GM18519 (cell line): ENCODE measurements around the gene NR2C2.
"Not testable (repeated sequence)": the region's sequence is repeated elsewhere in the genome, so short reads cannot be mapped to it uniquely, and the experiment has no call there.

ENCODE experiments used
- ATAC-seq: cut with Tn5 transposase; IDR thresholded peaks from one replicate; pipeline ENCODE4 v1.9.1; 2021; ENCODE audit warnings: mild to moderate bottlenecking, moderate library complexity; ENCODE audit not compliant: unreplicated experiment, low FRiP score

NR2C2 gene

GRCh38 chr3:14957153-14957552, 9.8 kb downstream of the NR2C2 start:
- ATAC-seq, result no peak

- ATAC-seq, result no peak
These were observed 10.5 kb downstream of the NR2C2 start for GRCh38 chr3:14957925-14958324.

- ATAC-seq, result no peak
These were observed 12.1 kb downstream of the NR2C2 start for GRCh38 chr3:14959359-14959943.

- no peak for ATAC-seq
These were observed 15.4 kb downstream of the NR2C2 start for GRCh38 chr3:14962762-14963161.

DNA sequence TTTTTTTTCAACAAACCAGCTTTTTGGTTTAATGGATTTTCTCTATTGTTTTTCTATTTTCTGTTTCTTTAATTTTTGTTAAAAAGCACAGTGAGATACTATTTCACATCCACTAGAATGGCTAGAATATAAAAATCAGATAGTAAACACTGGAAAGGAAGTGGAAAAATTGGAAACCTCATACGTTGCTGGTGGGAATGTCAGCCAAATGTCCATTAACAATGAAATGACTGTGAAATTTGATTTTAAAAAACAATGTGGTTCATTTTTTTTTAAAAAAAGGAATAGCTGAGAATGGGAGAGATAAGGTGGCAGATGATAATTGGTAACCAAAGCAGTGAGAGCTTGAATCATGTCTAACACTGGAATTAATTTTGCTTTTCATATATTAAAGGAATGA, 19.9 kb downstream of the NR2C2 start:
- no peak for ATAC-seq

DNA sequence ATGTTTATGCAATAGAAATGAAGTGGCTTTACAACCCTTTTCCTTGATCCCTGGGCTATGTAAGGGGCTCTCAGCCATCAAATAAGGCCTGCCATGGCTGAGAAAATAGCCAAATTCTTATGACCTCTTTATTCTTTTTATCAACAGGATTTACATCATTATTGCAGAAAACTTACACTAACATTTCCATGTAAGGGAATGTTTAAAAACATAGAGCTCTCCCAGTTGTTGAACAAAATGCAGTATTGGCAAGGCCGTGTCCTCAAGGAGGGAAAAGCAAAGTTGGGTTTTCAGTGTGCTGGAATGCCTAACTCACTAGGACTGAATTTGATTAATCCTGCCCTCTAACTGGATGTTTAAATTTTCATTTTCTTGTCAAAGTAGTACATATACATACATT, 22.3 kb downstream of the NR2C2 start:
- ATAC-seq, result no peak

DNA sequence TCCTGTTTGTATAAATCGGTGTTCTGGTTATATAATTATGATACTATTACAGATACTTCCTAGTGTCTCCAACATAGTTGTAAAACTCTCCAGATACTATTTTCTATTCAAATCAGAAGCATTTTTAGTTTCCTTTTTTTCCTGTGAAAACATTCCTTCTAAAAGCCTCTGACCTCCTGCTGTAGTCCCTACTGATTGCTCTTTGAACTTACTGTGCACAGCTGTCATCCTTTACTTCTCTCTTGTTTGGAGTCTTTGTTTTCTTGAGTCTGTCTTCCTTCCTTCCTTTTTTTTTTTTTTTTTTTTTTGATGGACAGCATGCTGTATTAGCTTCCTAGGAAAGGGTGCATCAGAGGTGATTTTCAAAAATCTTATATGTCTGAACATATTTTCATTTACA, 28.9 kb downstream of the NR2C2 start:
- ATAC-seq, result no peak

DNA sequence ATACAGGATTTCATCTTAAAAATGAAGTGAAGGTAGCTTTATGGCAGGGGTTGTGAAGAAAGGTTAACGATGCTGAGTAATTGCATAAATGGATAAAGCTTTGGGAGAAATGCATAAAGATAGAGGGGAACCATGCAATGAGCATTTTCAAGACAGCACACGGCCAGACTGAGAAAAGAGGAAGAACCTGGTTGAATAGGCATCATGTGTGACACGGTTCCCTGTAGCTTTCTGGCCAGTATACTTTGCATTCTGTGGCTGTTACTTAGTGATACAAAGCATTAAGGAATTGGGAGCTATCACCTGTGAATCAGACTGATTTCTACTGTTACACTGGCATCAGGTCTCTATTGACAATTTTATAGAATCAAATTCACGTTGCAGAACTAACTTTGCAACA, 33.3 kb downstream of the NR2C2 start:
- ATAC-seq, result no peak

DNA sequence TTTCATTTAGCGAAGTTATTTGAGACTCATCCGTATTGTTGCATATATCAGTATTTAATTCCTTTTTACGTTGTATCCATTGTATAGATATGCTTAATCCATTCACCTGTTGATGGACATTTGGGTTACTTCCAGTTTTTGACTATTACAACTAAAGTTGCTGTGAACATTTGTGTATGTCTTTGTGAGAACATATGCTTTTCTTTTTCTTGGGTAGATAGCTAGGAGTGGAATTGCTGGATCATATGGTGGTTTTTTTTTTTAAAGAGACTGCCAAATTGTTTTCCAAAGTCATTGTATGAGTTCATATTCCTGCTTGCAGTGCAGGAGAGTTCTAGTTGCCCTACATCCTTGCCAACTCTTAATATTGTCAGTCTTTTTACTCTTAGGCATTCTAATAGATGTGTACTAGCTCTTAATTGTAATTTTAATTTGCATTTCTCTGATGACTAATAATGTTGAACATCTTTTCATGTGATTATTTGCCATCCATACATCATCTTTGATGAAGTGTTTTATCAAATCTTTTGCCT, 37.3 kb downstream of the NR2C2 start:
- no peak for ATAC-seq

DNA sequence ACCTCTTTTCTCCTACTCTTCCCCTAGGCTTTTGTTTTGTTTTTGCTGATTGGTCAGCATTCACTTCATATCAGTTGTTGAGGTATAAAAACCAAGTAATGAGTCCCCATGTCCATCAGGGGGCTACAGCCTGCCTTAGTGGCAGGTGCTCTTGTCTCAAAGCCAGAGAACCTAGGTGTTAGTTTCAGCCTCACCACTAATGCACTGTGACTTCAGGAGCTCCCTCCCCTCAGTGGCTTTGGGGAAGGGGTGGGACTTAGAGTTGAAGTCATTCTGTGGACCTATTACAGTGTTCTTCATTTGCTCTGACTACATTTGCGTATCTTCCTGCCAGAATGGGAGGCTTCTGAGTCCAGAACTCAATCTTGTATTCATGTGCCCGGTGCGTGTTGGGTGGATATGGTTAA, 41.6 kb downstream of the NR2C2 start:
- ATAC-seq, result peak; percentile 97

- no peak for ATAC-seq
These were observed 42.8 kb downstream of the NR2C2 start for GRCh38 chr3:14989943-14990779.

DNA sequence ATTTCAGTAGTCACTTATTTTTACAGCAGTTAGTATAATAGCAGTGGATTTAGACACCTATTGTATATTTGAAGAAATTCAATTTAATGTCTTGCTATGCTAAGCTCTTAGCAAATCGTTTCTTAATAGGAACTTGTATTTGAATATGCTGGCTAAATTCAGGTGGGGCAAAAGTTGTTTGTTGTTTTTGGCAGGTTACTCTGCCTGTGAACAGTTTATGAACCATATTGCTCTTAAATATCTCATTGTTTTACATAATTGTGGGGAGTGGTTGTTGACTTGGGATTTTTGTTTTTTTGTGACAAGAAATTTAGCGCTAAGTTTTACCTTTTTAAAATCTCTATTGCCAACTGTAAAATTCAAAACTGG, 43.4 kb downstream of the NR2C2 start:
- no peak for ATAC-seq

DNA sequence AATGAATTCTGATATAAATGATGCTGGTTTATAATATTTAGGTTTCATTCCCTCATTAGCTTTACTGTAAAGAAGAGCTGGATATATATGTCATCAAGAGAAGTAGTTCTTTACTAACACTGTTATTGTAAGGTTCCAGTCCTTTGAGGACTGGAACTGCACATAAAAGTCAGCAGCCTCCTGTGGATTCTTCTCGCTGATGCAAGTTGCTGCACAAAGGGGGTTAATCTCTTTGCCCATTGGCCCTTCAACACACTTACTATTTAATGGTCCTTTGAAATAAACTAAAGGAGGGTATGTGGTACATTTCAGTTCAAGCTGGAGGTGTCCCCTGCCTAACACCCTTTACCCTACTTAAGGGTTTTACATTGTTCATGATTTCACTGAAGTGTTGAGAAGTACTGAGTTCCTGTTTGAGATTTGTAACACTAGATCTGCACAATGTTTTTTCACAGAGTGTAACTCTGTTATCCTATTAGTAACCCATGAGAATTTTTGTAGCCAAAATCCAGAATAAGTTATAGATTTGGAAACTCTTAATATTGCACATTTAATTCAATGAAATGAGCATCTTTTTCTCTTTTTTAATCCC, 43.9 kb downstream of the NR2C2 start:
- ATAC-seq, result no peak

GRCh38 chr3:14991818-14992612, 44.6 kb downstream of the NR2C2 start:
- no peak for ATAC-seq

DNA sequence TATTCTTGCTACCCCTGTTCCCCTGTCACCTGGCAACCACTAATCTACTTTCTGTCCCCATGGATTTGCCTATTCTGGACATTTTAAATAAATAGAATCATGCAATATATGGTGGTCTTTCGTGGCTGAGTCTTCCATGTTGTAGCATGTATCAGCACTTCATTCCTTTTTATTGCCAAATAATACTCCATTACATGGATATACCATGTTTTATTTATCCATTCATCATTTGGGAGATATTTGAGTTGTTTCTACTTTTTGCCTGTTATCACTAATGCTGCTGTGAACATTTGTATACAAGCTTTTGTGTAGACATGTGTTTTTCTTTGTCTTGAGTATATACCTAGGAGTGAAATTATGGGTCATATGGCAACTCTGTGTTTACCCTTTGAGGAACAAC, 50.6 kb downstream of the NR2C2 start:
- no peak for ATAC-seq

DNA sequence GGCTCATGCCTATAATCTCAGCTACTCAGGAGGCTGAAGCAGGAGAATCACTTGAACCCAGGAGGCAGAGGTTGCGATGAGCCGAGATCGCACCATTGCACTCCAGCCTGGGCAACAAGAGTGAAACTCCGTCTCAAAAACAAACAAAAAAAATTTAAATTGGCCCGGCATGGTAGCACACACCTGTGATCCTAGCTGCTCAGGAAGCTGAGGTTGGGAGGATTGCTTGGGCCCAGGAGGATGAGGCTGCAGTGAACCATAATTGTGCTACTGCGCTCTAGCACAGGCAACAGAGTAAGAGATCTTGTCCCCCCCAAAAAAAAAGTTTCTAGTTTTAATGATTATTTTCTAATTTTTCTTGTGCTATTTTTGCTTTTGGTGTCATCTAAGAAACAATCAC, 51.8 kb downstream of the NR2C2 start:
- ATAC-seq, result not testable (repeated sequence)

- no peak for ATAC-seq
These were observed 60.3 kb downstream of the NR2C2 start for GRCh38 chr3:15007681-15008141.

DNA sequence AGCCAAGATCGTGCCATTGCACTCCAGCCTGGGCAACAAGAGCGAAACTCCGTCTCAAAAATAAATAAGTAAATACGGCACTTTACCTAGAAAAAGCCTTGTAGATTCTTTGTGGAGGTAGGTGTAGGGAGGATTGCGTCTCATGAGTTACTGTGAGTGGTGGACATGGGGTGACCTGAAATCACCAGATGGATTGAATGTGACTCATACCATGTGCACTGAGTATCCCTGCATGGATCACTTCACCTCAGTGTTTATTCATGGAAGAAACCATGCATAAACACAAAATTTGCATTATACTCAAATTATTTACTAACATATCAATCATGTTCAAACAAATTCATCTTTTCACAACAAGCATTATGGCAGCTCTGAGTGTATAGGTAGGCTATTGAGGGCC, 61.8 kb downstream of the NR2C2 start:
- ATAC-seq, result no peak

- no peak for ATAC-seq
These were observed 63.3 kb downstream of the NR2C2 start for GRCh38 chr3:15010664-15011063.

- no peak for ATAC-seq
These were observed 63.8 kb downstream of the NR2C2 start for GRCh38 chr3:15011174-15011573.
